MM.1S (cell line): ENCODE data around the gene RARG.
A peak's percentile ranks its signal among the peaks of the same experiment; 100 is the strongest.

ENCODE experiments used
- DNase-seq: peaks from one replicate; pipeline ENCODE4 v3.0.0-alpha.2; 2015
- H2AFZ ChIP-seq: fragments of 300-600 bp; sonication (generic); 2 replicates; pipeline ENCODE4 v1.6.0; 2016; ENCODE audit warnings: antibody characterized with exemption, low read length
- H3F3A ChIP-seq: fragments of 300-600 bp; sonication (generic); 2 replicates; pipeline ENCODE4 v1.6.1; 2016; ENCODE audit warnings: mild to moderate bottlenecking, antibody characterized with exemption, low read length, moderate library complexity, mixed read lengths; ENCODE audit not compliant: insufficient read depth
- H3K27ac ChIP-seq: fragments of 300-600 bp; sonication (generic); 2 replicates; pipeline ENCODE4 v1.5.1; 2016; ENCODE audit warnings: mild to moderate bottlenecking, low read length
- H3K27me3 ChIP-seq: fragments of 300-600 bp; sonication (generic); replicated peaks from 2 replicates; pipeline ENCODE4 v1.6.0; 2016; ENCODE audit warnings: low read length; ENCODE audit not compliant: insufficient read depth
- H3K36me3 ChIP-seq: fragments of 300-600 bp; sonication (generic); replicated peaks from 2 replicates; pipeline ENCODE4 v1.6.1; 2016; ENCODE audit warnings: mild to moderate bottlenecking, low read length, mixed read lengths; ENCODE audit not compliant: insufficient read depth
- H3K4me1 ChIP-seq: fragments of 300-600 bp; sonication (generic); 2 replicates; pipeline ENCODE4 v1.6.1; 2016; ENCODE audit warnings: low read length, mixed read lengths
- H3K4me2 ChIP-seq: fragments of 300-600 bp; sonication (generic); 2 replicates; pipeline ENCODE4 v1.6.0; 2016; ENCODE audit warnings: low read depth, low read length
- H3K4me3 ChIP-seq: fragments of 300-600 bp; sonication (generic); 2 replicates; pipeline ENCODE4 v1.5.1; 2016; ENCODE audit warnings: low read length, mixed read lengths
- H3K79me2 ChIP-seq: fragments of 300-600 bp; sonication (generic); 2 replicates; pipeline ENCODE4 v1.6.1; 2016; ENCODE audit warnings: mixed run types, low read length, mixed read lengths
- H3K9ac ChIP-seq: fragments of 300-600 bp; sonication (generic); 2 replicates; pipeline ENCODE4 v1.6.1; 2016; ENCODE audit warnings: low read length, mixed read lengths
- H3K9me2 ChIP-seq: fragments of 300-600 bp; sonication (generic); replicated peaks from 2 replicates; pipeline ENCODE4 v1.6.1; 2016; ENCODE audit warnings: mild to moderate bottlenecking, low read length, mixed read lengths; ENCODE audit not compliant: insufficient read depth
- H3K9me3 ChIP-seq: fragments of 300-600 bp; sonication (generic); replicated peaks from 2 replicates; pipeline ENCODE4 v1.6.1; 2016; ENCODE audit warnings: mild to moderate bottlenecking, low read length, mixed read lengths; ENCODE audit not compliant: insufficient read depth
- H4K20me1 ChIP-seq: fragments of 300-600 bp; sonication (generic); 2 replicates; pipeline ENCODE4 v1.6.1; 2016; ENCODE audit warnings: mild to moderate bottlenecking, low read length, moderate library complexity, mixed read lengths; ENCODE audit not compliant: insufficient read depth
- EZH2 ChIP-seq: fragments of 300-600 bp; sonication (generic); optimal IDR thresholded peaks from 2 replicates; pipeline ENCODE3; 2017; ENCODE audit warnings: low read depth, mild to moderate bottlenecking, antibody characterized with exemption, low read length, mixed read lengths
- EZH2phosphoT487 ChIP-seq: fragments of 300-600 bp; sonication (generic); IDR thresholded peaks from 2 replicates; pipeline ENCODE4 v1.6.1; 2018; ENCODE audit warnings: antibody characterized with exemption, low read length
- TF ChIP-seq, protein P1 (sequence below): fragments of 300-600 bp; sonication (generic); IDR thresholded peaks from 2 replicates; pipeline ENCODE4 v1.5.1; 2016; ENCODE audit warnings: antibody characterized with exemption, low read length, mixed read lengths

RARG gene

DNA sequence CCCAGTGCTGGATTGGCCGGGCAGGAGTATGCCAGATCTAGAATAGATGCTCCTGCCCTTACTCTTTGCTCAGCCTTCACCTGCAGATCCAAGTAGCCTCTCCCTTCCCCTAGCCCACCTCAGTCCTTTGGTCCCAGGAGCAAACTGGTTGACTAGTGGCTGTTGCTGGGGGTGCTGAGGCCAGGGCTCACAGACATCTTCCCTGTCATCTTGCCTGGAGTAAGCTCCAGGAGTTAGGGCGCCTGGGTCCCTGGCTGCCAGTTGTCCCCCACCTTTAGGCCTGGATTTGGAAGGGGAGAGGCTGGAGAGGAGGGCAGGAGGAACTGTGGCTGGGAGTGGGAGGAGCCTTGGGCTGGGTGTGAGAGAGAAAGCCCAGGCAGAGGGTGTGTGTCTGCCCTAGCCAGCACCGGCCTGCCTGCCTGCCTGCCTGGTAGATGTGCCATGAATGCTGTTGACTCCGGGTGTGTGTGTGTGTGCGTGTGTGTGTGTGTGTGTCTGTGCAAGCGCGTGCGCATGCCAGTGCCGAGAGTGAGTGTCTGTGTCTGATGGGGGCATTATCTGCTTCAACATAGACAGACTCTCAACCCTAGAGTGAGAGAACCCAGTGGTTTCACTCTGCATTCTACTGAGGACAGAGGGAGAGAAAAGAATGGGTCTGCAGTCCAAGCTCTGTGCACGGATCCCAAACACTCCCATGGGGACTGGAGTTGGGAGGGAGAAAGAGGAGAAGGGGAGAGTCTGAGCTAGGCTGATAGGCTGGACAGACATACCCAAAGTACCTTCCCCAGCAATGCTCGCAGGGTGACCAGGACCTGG is 845 bp upstream of the RARG start:
- H2AFZ ChIP-seq: peak overlapping the region; percentile 66
- no peaks in the 10 kb centered on the region for H3K27me3 ChIP-seq
- H3K9me2 ChIP-seq: no peaks in the 10 kb centered on the region
- peak overlapping the region; percentile 47; the same call in 1 of the 2 replicates for H3K27ac ChIP-seq
- H3K9ac ChIP-seq: peak overlapping the region; percentile 12; the same call in 1 of the 2 replicates
- peaks cover 15% of the 10 kb centered on the region for H3K4me1 ChIP-seq
- no peaks in the 10 kb centered on the region for H3K36me3 ChIP-seq
- peak; percentile 63 for DNase-seq
- TF ChIP-seq, protein P1, sequence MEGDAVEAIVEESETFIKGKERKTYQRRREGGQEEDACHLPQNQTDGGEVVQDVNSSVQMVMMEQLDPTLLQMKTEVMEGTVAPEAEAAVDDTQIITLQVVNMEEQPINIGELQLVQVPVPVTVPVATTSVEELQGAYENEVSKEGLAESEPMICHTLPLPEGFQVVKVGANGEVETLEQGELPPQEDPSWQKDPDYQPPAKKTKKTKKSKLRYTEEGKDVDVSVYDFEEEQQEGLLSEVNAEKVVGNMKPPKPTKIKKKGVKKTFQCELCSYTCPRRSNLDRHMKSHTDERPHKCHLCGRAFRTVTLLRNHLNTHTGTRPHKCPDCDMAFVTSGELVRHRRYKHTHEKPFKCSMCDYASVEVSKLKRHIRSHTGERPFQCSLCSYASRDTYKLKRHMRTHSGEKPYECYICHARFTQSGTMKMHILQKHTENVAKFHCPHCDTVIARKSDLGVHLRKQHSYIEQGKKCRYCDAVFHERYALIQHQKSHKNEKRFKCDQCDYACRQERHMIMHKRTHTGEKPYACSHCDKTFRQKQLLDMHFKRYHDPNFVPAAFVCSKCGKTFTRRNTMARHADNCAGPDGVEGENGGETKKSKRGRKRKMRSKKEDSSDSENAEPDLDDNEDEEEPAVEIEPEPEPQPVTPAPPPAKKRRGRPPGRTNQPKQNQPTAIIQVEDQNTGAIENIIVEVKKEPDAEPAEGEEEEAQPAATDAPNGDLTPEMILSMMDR: no peak
- no peak for TF ChIP-seq EZH2phosphoT487
- no peak for TF ChIP-seq EZH2
- peak overlapping the region; percentile 56 for H3K4me3 ChIP-seq
- peak overlapping the region; percentile 85 for H3K4me2 ChIP-seq
- H3F3A ChIP-seq: peaks cover 11% of the 10 kb centered on the region
- no peaks in the 10 kb centered on the region for H3K9me3 ChIP-seq
- H4K20me1 ChIP-seq: no peaks in the 10 kb centered on the region
- peaks cover 7% of the 10 kb centered on the region; the same call in 1 of the 2 replicates for H3K79me2 ChIP-seq

DNA sequence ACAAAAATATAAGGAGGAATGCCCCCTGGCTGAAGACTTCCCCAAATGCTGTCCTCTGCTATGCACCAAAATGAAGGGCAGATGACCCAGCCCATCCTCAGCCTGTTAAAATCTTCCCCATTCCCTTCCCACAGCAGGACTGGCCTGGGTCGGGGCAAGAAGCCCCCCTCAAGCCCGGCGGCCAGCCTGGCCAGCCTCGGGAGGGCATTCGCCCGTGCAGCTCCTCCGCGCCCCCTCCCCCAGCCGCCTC is 413 bp downstream of the RARG start:
- TF ChIP-seq EZH2phosphoT487 (no peak), EZH2 (no peak)
- TF ChIP-seq, protein P1: no peak
- Histone ChIP-seq H3K79me2 (peaks cover 7% of the 10 kb centered on the region), H3K27me3 (no peaks in the 10 kb centered on the region), H3K9me3 (no peaks in the 10 kb centered on the region), H3F3A (peaks cover 11% of the 10 kb centered on the region), H3K9ac (peak overlapping the region; percentile 55), H2AFZ (peak overlapping the region; percentile 20; the same call in 1 of the 2 replicates), H3K9me2 (no peaks in the 10 kb centered on the region), H3K27ac (peak overlapping the region; percentile 21; the same call in 1 of the 2 replicates), H3K4me1 (peaks cover 13% of the 10 kb centered on the region), H3K36me3 (no peaks in the 10 kb centered on the region), H3K4me2 (peak overlapping the region; percentile 61), H4K20me1 (no peaks in the 10 kb centered on the region), H3K4me3 (peak overlapping the region; percentile 69)
- DNase-seq: no peak

DNA sequence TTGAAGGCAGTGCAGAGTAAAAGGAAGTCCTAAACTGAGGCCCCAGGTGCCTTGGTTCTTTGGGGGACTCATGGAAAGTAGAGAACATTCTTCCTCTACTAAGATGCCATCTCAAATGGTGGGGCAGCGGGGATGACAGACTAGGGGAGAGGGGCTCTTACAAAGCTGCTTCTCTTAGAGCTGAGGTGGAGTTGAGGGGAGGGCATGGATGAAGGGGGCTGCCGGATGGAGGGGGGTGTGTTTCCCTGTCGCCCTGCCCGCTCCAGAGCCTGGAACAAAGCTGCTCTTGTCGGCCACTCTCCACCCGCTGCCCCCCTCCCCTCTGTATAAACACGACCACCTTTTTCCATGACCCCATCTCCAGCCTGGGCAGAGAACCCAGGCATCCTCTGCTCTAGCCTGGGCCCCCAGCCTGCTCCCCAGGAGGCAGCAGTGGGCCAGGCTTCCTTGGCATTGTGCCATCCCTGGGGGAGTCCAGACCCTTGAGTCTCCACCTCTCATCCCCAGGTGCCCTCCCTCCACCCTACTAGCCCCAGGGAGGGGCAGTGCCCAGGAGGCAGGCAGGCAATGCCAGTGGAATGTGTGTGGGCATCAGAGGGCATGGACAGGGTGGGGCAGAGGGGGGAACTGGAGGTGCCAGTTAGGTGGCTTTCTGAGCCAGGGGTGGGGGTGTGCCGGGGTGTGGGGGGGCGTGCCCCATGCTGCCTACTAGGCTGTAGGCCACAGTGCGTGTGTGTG is 1.7 kb downstream of the RARG start:
- Histone ChIP-seq H3K9ac (no peak overlapping the region), H3K27ac (no peak overlapping the region), H2AFZ (no peak overlapping the region), H3K27me3 (no peaks in the 10 kb centered on the region), H3K9me2 (no peaks in the 10 kb centered on the region), H3K79me2 (peaks cover 7% of the 10 kb centered on the region), H4K20me1 (no peaks in the 10 kb centered on the region), H3K4me3 (no peak overlapping the region), H3K9me3 (no peaks in the 10 kb centered on the region), H3F3A (peaks cover 11% of the 10 kb centered on the region), H3K36me3 (no peaks in the 10 kb centered on the region), H3K4me2 (no peak overlapping the region), H3K4me1 (peaks cover 12% of the 10 kb centered on the region)
- TF ChIP-seq EZH2phosphoT487 (no peak), EZH2 (no peak)
- TF ChIP-seq, protein P1: no peak
- DNase-seq: no peak
